MCF 10A (cell line): ENCODE measurements around the gene S100A7A. TPM values are rescaled to one million over a fixed set of nuclear protein-coding genes. Genes with fewer than 3 reads are reported as not detected.

Experiments used
- BruUV-seq: library from RNA; stranded (reverse); fragments of 400-500 nt; replicated peaks from 2 replicates; lab custom pipeline; 2021; lab: Mats Ljungman, UMichigan
- CTCF ChIA-PET: fragments of 300-600 bp; sonication (Branson Sonifier 250); formaldehyde crosslinking; extraction: SDS; loops from one replicate; lab custom pipeline; 2021; ENCODE audit warnings: antibody characterized with exemption, inconsistent platforms; lab: Yijun Ruan, JAX
- POLR2A ChIA-PET: fragments of 300-600, 350-650 bp; sonication (Branson Sonifier 250); formaldehyde crosslinking; extraction: SDS; loops from one replicate; lab custom pipeline; 2020; ENCODE audit warnings: antibody characterized with exemption, inconsistent platforms; lab: Yijun Ruan, JAX
- DNase-seq: peaks from one replicate; pipeline ENCODE4 v3.0.0-alpha.2; 2018; ENCODE audit not compliant: unreplicated experiment
- H3K27ac Mint-ChIP-seq: one replicate; pipeline ENCODE4 v1.8.0; 2022; ENCODE audit warnings: mild to moderate bottlenecking, low read depth, mixed read lengths; ENCODE audit not compliant: unreplicated experiment
- H3K27me3 Mint-ChIP-seq: one replicate; pipeline ENCODE4 v1.8.0; 2022; ENCODE audit warnings: mixed read lengths; ENCODE audit not compliant: insufficient read depth, unreplicated experiment
- H3K36me3 Mint-ChIP-seq: one replicate; pipeline ENCODE4 v1.8.0; 2022; ENCODE audit warnings: mild to moderate bottlenecking, moderate library complexity, mixed read lengths; ENCODE audit not compliant: insufficient read depth, unreplicated experiment
- H3K4me1 Mint-ChIP-seq: one replicate; pipeline ENCODE4 v1.8.0; 2022; ENCODE audit warnings: mixed read lengths; ENCODE audit not compliant: insufficient read depth, unreplicated experiment
- H3K4me3 Mint-ChIP-seq: one replicate; pipeline ENCODE4 v1.8.0; 2022; ENCODE audit warnings: mild to moderate bottlenecking, moderate library complexity, mixed read lengths; ENCODE audit not compliant: unreplicated experiment
- H3K9me3 Mint-ChIP-seq: one replicate; pipeline ENCODE4 v1.8.0; 2022; ENCODE audit warnings: mixed read lengths; ENCODE audit not compliant: unreplicated experiment
- intact Hi-C: fragments of 100-400 bp; cut with micrococcal nuclease; formaldehyde crosslinking; loops from 2 replicates; pipeline ENCODE4 v1.14.1; 2022
- total RNA-seq: library from RNA; stranded (reverse); gene quantifications from 2 replicates; pipeline ENCODE4 v1.2.3, GENCODE V29; 2022
- TF ChIP-seq, protein P1 (sequence below): fragments of 200-600 bp; IDR thresholded peaks from one replicate; pipeline ENCODE4 v1.8.0; 2022; ENCODE audit warnings: antibody characterized with exemption, mild to moderate bottlenecking; ENCODE audit not compliant: unreplicated experiment

The S100A7A gene
- total RNA-seq, 1 experiment from 2014 or later: not detected

DNA sequence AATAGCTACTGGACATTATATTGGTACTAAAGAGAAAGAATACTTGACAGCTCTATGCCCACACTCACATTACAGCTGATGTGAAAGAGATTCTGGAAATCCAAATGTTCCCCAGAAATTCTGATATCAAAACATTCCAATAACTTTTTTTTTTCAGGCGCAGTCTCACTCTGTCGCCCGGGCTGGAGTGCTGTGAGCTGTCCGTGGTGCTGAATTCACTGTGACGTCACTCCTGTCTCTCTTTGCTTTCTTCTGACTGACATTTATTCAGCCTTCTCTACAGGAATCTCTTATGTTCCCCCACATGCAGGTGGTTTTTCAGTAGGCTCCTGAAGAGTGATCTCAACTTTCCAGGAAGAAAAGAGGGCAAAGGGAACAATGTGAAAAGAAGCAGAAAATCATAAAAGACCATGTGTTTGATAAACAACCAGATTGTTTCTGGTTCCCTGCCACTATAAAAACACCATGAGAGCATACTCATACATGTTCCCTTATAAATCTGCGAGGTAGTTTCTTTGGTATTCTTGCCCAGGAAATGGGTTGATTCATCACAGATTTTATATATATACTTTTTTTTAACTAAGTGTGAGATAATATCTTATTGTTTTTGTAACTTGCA is 6.2 kb downstream of the S100A7A start:
- ChIA-PET CTCF (interaction anchor here (0.5 to 3.7 kb wide), 6 partner anchors 65 to 547 kb away, joined by 3 to 23 read pairs (median 6); partner anchors contain the start of gene S100A9), POLR2A (interaction anchor here (0.7 to 1.1 kb wide), 5 partner anchors 29 to 134 kb away, joined by 3 to 5 read pairs (median 3); partner anchors contain the start of gene S100A9)
- intact Hi-C loops: loop anchor here (2.0 kb wide), 2 partner anchors 18 to 30 kb away; no protein-coding TSS in a partner anchor
- no peaks in the 10 kb centered on the region for H3K36me3 Mint-ChIP-seq
- no peak overlapping the region for H3K27ac Mint-ChIP-seq
- H3K9me3 Mint-ChIP-seq: no peaks in the 10 kb centered on the region
- H3K4me3 Mint-ChIP-seq: no peak overlapping the region
- BruUV-seq: no TSS peak
- TF ChIP-seq, protein P1, sequence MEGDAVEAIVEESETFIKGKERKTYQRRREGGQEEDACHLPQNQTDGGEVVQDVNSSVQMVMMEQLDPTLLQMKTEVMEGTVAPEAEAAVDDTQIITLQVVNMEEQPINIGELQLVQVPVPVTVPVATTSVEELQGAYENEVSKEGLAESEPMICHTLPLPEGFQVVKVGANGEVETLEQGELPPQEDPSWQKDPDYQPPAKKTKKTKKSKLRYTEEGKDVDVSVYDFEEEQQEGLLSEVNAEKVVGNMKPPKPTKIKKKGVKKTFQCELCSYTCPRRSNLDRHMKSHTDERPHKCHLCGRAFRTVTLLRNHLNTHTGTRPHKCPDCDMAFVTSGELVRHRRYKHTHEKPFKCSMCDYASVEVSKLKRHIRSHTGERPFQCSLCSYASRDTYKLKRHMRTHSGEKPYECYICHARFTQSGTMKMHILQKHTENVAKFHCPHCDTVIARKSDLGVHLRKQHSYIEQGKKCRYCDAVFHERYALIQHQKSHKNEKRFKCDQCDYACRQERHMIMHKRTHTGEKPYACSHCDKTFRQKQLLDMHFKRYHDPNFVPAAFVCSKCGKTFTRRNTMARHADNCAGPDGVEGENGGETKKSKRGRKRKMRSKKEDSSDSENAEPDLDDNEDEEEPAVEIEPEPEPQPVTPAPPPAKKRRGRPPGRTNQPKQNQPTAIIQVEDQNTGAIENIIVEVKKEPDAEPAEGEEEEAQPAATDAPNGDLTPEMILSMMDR: no peak
- H3K27me3 Mint-ChIP-seq: peaks cover 86% of the 10 kb centered on the region
- DNase-seq: peak; percentile 84
- no peaks in the 10 kb centered on the region for H3K4me1 Mint-ChIP-seq

DNA sequence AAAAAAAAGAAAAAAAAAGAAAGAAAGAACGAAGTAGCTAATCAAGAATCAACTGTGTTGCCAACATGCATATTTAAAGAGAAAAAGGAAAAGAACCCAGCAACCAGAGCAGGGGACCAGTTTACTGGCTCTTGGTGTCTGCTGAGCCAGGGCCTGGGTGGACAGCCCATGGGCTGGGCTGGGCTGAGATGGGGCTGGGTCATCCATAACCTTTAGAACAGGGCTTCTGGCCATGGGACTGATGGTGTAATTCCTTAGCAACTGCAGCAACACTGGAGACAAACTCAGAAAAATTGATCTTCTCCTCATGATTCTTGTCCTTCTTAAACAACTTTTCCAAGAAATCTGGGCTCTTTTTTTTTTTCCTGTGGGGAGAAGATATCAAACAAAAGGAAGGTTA is 10.5 kb downstream of the S100A7A start:
- no peak overlapping the region for H3K4me3 Mint-ChIP-seq
- H3K9me3 Mint-ChIP-seq: no peaks in the 10 kb centered on the region
- ChIA-PET POLR2A (no interaction called here), CTCF (interaction anchor here (1.0 to 1.3 kb wide), 2 partner anchors 71 to 75 kb away, joined by 4 to 5 read pairs; no protein-coding TSS in a partner anchor)
- no peak for DNase-seq
- no peaks in the 10 kb centered on the region for H3K36me3 Mint-ChIP-seq
- no peaks in the 10 kb centered on the region for H3K4me1 Mint-ChIP-seq
- TF ChIP-seq, protein P1: no peak
- no TSS peak for BruUV-seq
- H3K27ac Mint-ChIP-seq: no peak overlapping the region
- H3K27me3 Mint-ChIP-seq: peaks cover 70% of the 10 kb centered on the region
- intact Hi-C loops: no loop called here

DNA sequence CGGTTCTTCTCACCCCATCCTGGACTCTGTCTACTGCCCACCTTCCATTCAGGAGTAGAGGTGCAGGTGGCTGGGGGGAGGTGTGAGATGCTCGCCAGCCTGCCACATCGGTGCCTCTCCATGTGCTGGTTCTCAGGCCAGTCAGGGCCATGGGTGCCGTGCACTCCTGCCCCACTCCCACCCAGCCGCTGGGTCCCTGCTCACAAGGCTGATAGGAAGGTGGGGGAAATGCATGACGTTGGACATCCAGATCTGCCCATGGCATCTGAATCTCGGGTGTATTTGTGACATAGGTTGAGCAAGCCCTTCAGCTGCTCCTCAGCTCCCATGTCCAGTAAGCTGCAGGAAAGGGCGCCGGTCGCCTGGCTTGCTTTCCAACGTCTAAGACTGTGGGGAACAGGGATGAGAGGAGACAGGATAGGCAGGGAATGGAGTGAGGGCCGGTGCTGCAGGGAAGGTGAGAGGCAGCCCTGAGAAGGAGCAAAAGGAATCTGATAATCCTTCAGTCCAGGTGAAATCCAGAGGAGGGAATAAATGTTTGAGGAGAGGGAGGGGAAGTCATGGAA is 11.8 kb downstream of the S100A7A start:
- intact Hi-C loops: no loop called here
- Mint-ChIP-seq H3K36me3 (no peaks in the 10 kb centered on the region), H3K9me3 (no peaks in the 10 kb centered on the region), H3K4me3 (no peak overlapping the region), H3K27ac (no peak overlapping the region), H3K27me3 (peaks cover 80% of the 10 kb centered on the region), H3K4me1 (no peaks in the 10 kb centered on the region)
- no peak for DNase-seq
- no TSS peak for BruUV-seq
- POLR2A ChIA-PET: interaction anchor here (0.7 kb wide), 1 partner anchor 66 kb away, joined by 4 read pairs; no protein-coding TSS in a partner anchor
- CTCF ChIA-PET: no interaction called here
- TF ChIP-seq, protein P1: no peak

DNA sequence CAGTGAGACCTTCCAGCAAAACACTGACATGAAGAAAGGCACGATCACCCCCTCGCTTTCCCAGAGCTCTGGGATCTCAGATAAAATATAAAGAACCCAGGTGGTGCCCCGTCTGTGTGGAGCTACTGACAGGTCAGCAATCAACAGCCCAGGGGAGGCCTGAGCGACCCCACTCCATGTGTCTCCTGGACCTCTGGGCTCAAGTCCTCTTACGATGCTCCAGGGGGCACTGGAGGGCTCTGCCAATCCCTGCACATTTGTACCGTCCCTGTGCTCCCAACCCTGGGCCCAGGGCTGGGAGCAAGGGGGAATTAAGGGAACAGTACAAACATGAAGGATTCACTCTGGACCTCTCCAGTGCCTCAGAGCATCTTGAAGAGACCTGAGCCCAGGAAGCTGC is 12.5 kb downstream of the S100A7A start:
- Mint-ChIP-seq H3K4me1 (no peaks in the 10 kb centered on the region), H3K27me3 (peaks cover 84% of the 10 kb centered on the region), H3K27ac (no peak overlapping the region), H3K9me3 (no peaks in the 10 kb centered on the region), H3K36me3 (no peaks in the 10 kb centered on the region), H3K4me3 (no peak overlapping the region)
- BruUV-seq: no TSS peak
- intact Hi-C loops: no loop called here
- no peak for DNase-seq
- TF ChIP-seq, protein P1: no peak
- ChIA-PET CTCF (interaction anchor here (0.9 kb wide), 1 partner anchor 26 kb away, joined by 3 read pairs; no protein-coding TSS in a partner anchor), POLR2A (interaction anchor here (0.7 kb wide), 1 partner anchor 66 kb away, joined by 4 read pairs; no protein-coding TSS in a partner anchor)
